HepG2 (cell line): ENCODE data around the gene TBCE. TPM values are rescaled to one million over a fixed set of nuclear protein-coding genes. Genes with fewer than 3 reads are reported as not detected.

Source experiments
- ATAC-seq: fragments of 200-7000 bp; cut with Tn5 transposase; 3 replicates; pipeline ENCODE4 v1.9.1; 2020; ENCODE audit warnings: mild to moderate bottlenecking, moderate library complexity
- BruUV-seq: library from RNA; stranded (reverse); fragments of 400-500 nt; replicated peaks from 2 replicates; lab custom pipeline; 2021; lab: Mats Ljungman, UMichigan
- CTCF ChIA-PET: fragments of 300-600 bp; formaldehyde crosslinking; extraction: SDS; loops from one replicate; lab custom pipeline; 2021; ENCODE audit warnings: low total read pairs, inconsistent platforms, low intra/inter-chr PET ratio; lab: Yijun Ruan, JAX
- POLR2A ChIA-PET: fragments of 350-600 bp; sonication (Branson Sonifier 250); formaldehyde crosslinking; loops from one replicate; lab custom pipeline; 2020; ENCODE audit warnings: antibody characterized with exemption, inconsistent platforms; lab: Yijun Ruan, JAX
- DNase-seq: peaks from one replicate; pipeline ENCODE4 v3.0.0-alpha.2; 2015; ENCODE audit warnings: low spot score
- FAIRE-seq: peaks from 3 replicates; lab custom pipeline; 2011; peaks lifted over from hg19 to GRCh38; lab: Jason Lieb, UNC
- H2AFZ ChIP-seq: one replicate; pipeline ENCODE4 v1.6.1; 2011; ENCODE audit warnings: low read length, inconsistent platforms
- H3K27ac ChIP-seq: fragments of 300-600 bp; 3 replicates; pipeline ENCODE4 v1.8.0; 2011; ENCODE audit warnings: mixed run types, mild to moderate bottlenecking, mixed read lengths, low read length, inconsistent platforms; ENCODE audit not compliant: insufficient read depth; ENCODE audit errors: extremely low read length
- H3K27me3 ChIP-seq, 2 experiments: fragments of 200-600 bp in 1 of 2; 2 replicates in 1 of 2; 3 replicates in 1 of 2; pipeline versions ENCODE4 v1.6.0 to v1.8.0; 2011; ENCODE audit warnings: low read length in 2 of 2, mild to moderate bottlenecking in 2 of 2, moderate library complexity in 2 of 2, inconsistent platforms in 1 of 2; ENCODE audit not compliant: insufficient read depth in 2 of 2, control insufficient read depth in 1 of 2
- H3K36me3 ChIP-seq, 2 experiments: fragments of 200-600 bp in 1 of 2; replicated peaks in 1 of 2; 2 replicates in 1 of 2; 3 replicates in 1 of 2; pipeline versions ENCODE4 v1.5.1 to v1.8.0; 2011; ENCODE audit warnings: low read length in 2 of 2, inconsistent platforms in 1 of 2; ENCODE audit not compliant: insufficient read depth in 2 of 2, control insufficient read depth in 1 of 2
- H3K4me1 ChIP-seq: 2 replicates; pipeline ENCODE4 v1.5.1; 2012; ENCODE audit warnings: low read length, inconsistent platforms; ENCODE audit not compliant: insufficient read depth
- H3K4me2 ChIP-seq: 2 replicates; pipeline ENCODE4 v1.6.0; 2011; ENCODE audit warnings: low read depth, low read length, inconsistent platforms
- H3K4me3 ChIP-seq, 3 experiments: fragments of 200-600 bp in 1 of 3; sonication (generic), shearing (Covaris generic) in 1 of 3; replicated peaks in 1 of 3; 2 replicates each; pipeline ENCODE4 v1.5.1; 2011 to 2016; ENCODE audit warnings: low read length in 3 of 3, inconsistent platforms in 2 of 3, low read depth in 2 of 3, mild to moderate bottlenecking in 2 of 3, control low read depth in 1 of 3, mixed read lengths in 1 of 3; ENCODE audit not compliant: insufficient read depth in 1 of 3
- H3K79me2 ChIP-seq: one replicate; pipeline ENCODE4 v1.6.1; 2011; ENCODE audit warnings: low read length, inconsistent platforms; ENCODE audit not compliant: insufficient read depth
- H3K9ac ChIP-seq: 2 replicates; pipeline ENCODE4 v1.6.0; 2011; ENCODE audit warnings: mild to moderate bottlenecking, low read depth, low read length, inconsistent platforms; ENCODE audit not compliant: insufficient read depth
- H3K9me3 ChIP-seq: 2 replicates; pipeline ENCODE4 v1.5.1; 2012; ENCODE audit warnings: mild to moderate bottlenecking, low read length
- H4K20me1 ChIP-seq: 2 replicates; pipeline ENCODE4 v1.6.0; 2011; ENCODE audit warnings: inconsistent platforms, mild to moderate bottlenecking, low read length, moderate library complexity; ENCODE audit not compliant: insufficient read depth
- ARID4A ChIP-seq: sonication (generic); formaldehyde crosslinking; IDR thresholded peaks from 2 replicates; pipeline ENCODE4 v1.5.0; 2020; ENCODE audit warnings: mild to moderate bottlenecking, missing genetic modification reagents, borderline replicate concordance
- ATAD3A ChIP-seq: sonication (generic); formaldehyde crosslinking; IDR thresholded peaks from 2 replicates; pipeline ENCODE4 v1.4.0; 2020; ENCODE audit warnings: missing genetic modification reagents
- DZIP1 ChIP-seq: sonication (generic); formaldehyde crosslinking; IDR thresholded peaks from 2 replicates; pipeline ENCODE4 v1.5.0; 2020; ENCODE audit warnings: mild to moderate bottlenecking, missing genetic modification reagents
- KDM6A ChIP-seq: IDR thresholded peaks from 2 replicates; pipeline ENCODE4 v1.6.1; 2016; ENCODE audit warnings: low read depth
- SSRP1 ChIP-seq: IDR thresholded peaks from 2 replicates; pipeline ENCODE4 v1.6.1; 2016; ENCODE audit warnings: control low read depth
- TCF12 ChIP-seq, 2 experiments: fragments of 450-650 bp in 1 of 2; sonication (generic) in 1 of 2; formaldehyde crosslinking in 1 of 2; IDR thresholded peaks; 2 replicates each; pipeline versions ENCODE4 v1.6.1 to v1.8.0; 2017 to 2022; ENCODE audit warnings: antibody characterized with exemption in 1 of 2, mild to moderate bottlenecking in 1 of 2, missing genetic modification reagents in 1 of 2, moderate library complexity in 1 of 2
- ZEB1 ChIP-seq: IDR thresholded peaks from 2 replicates; pipeline ENCODE4 v1.6.1; 2012; ENCODE audit warnings: mild to moderate bottlenecking, low read depth, inconsistent platforms; ENCODE audit not compliant: insufficient replicate concordance
- ZNF350 ChIP-seq: sonication (generic); formaldehyde crosslinking; IDR thresholded peaks from 2 replicates; pipeline ENCODE4 v1.4.0; 2020; ENCODE audit warnings: mild to moderate bottlenecking, low read depth, missing genetic modification reagents, borderline replicate concordance
- ZNF580 ChIP-seq: IDR thresholded peaks from 2 replicates; pipeline ENCODE4 v1.6.1; 2016; ENCODE audit warnings: low read depth, borderline replicate concordance
- ZNF687 ChIP-seq: sonication (generic); formaldehyde crosslinking; IDR thresholded peaks from 2 replicates; pipeline ENCODE4 v1.5.1; 2020; ENCODE audit warnings: mild to moderate bottlenecking, missing genetic modification reagents, moderate library complexity
- ZNF790 ChIP-seq: sonication (generic); formaldehyde crosslinking; IDR thresholded peaks from 2 replicates; pipeline ENCODE4 v1.8.0; 2022; ENCODE audit warnings: missing genetic modification reagents, mild to moderate bottlenecking, borderline replicate concordance
- WGBS: methylation state at CpG from one replicate; pipeline ENCODE4 v1.1.6; 2017; ENCODE audit warnings: low lambda C conversion rate; 5-methylcytosine and 5-hydroxymethylcytosine counted together
- in situ Hi-C: cut with HindIII; loops from 2 replicates; pipeline ENCODE4 v1.10.0; 2017; ENCODE audit warnings: low pct_unique_long_range_greater_than_20kb; ENCODE audit not compliant: extremely low pct_ligation_motif_present
- intact Hi-C: fragments of 100-400 bp; cut with micrococcal nuclease; formaldehyde crosslinking; loops from one replicate; pipeline ENCODE4 v1.10.0; 2022; ENCODE audit not compliant: unreplicated experiment
- polyA plus RNA-seq, 8 experiments: library from polyadenylated mRNA; depleted of rRNA in 3 of 8; stranded (reverse) in 7 of 8; unstranded in 1 of 8; fragments of >200 nt; fragmentation: Illumina TruSeq in 4 of 8; extraction: Trizol in 4 of 8; gene quantifications; 2 replicates each; pipeline versions ENCODE4 v1.2.1 to v1.2.3, GENCODE V29; 2011 to 2016; ENCODE audit warnings: low read depth in 4 of 8, missing spikeins in 1 of 8, mixed read lengths in 1 of 8; ENCODE audit not compliant: insufficient read depth in 1 of 8
- total RNA-seq, 5 experiments: library from RNA; depleted of rRNA; stranded (reverse); fragments of >200 nt; fragmentation: Illumina TruSeq; extraction: Trizol; gene quantifications; 2 replicates each; pipeline ENCODE4 v1.2.3, GENCODE V29; 2016; ENCODE audit warnings: low read depth in 1 of 5

Gene TBCE
- total and polyA plus RNA-seq, 2 of the 13 experiments (the other 11 are each of a cell fraction or from before 2014, with no cell fraction given), result 25.6 to 31.1 TPM

- TF ChIP-seq ZNF580, result no peak
These were observed 1.2 kb downstream of the TBCE start (continued) for GRCh38 chr1:235368428-235368827.

- no peaks in the 10 kb centered on the region for H4K20me1 ChIP-seq
- peaks cover 35% of the 10 kb centered on the region for H3K4me1 ChIP-seq
- no peaks in the 10 kb centered on the region for H3K9me3 ChIP-seq
- ChIA-PET CTCF (no interaction called here), POLR2A (no interaction called here)
- FAIRE-seq (no peak), DNase-seq (no peak), ATAC-seq (no peak)
- H3K27ac ChIP-seq, result no peak overlapping the region
- in situ Hi-C loops, result no loop called here
- WGBS, result 95% methylated on average over 5 of the region's 5 CpGs
- H3K79me2 ChIP-seq, result peaks cover 38% of the 10 kb centered on the region
- H2AFZ ChIP-seq, result no peak overlapping the region
- peaks cover 1 to 5% of the 10 kb centered on the region in 2 experiments; a peak in 3 of 5 replicates for H3K36me3 ChIP-seq
- H3K27me3 ChIP-seq, result no peaks in the 10 kb centered on the region; a peak in 1 of 5 replicates
- no peak overlapping the region for H3K4me3 ChIP-seq
- intact Hi-C loops, result no loop called here
- no peak overlapping the region for H3K9ac ChIP-seq
- 0 out of 2 replicates have a peak overlapping the region, but pooled peaks have one; percentile 20 for H3K4me2 ChIP-seq
- BruUV-seq, result TSS peak; percentile 38
- TF ChIP-seq ARID4A (no peak), ZNF350 (no peak), KDM6A (CRISPR knock-in tag) (no peak), ZNF687 (CRISPR knock-in tag) (no peak), ATAD3A (no peak), ZEB1 (no peak), ZNF790 (CRISPR knock-in tag) (no peak), TCF12 (IDR thresholded peaks at IDR 0.05) (no peak), TCF12 (CRISPR knock-in tag; IDR thresholded peaks at IDR 0.05) (no peak), DZIP1 (CRISPR knock-in tag) (no peak), SSRP1 (CRISPR knock-in tag) (no peak)
These were observed 2.6 kb downstream of the TBCE start for GRCh38 chr1:235369802-235370201.
